CD14-positive monocyte (primary cell): ENCODE results near the gene MGME1. TPM values are rescaled to one million over a fixed set of nuclear protein-coding genes. Genes with fewer than 3 reads are reported as not detected.

ENCODE experiments used
- DNase-seq, 3 donors: peaks; one replicate each; pipeline ENCODE4 v3.0.0-alpha.2; 2011 to 2022
- H2AFZ ChIP-seq: 2 replicates; pipeline ENCODE4 v1.6.0; 2012; ENCODE audit warnings: mild to moderate bottlenecking, low read depth, low read length, inconsistent platforms; ENCODE audit not compliant: insufficient read depth, poor library complexity, severe bottlenecking
- H3K27ac ChIP-seq, 2 donors: 1 replicate in 1 of 2; 2 replicates in 1 of 2; pipeline ENCODE4 v1.5.1; 2012 to 2013; ENCODE audit warnings: low read length in 2 of 2, control low read depth in 1 of 2, inconsistent platforms in 1 of 2, low read depth in 1 of 2, mild to moderate bottlenecking in 1 of 2
- H3K27me3 ChIP-seq, 2 donors: one replicate each; pipeline versions ENCODE4 v1.6.0 to v1.6.1; 2011 to 2013; ENCODE audit warnings: low read length in 2 of 2; ENCODE audit not compliant: control insufficient read depth in 2 of 2, insufficient read depth in 2 of 2
- H3K36me3 ChIP-seq, 2 donors: replicated peaks in 1 of 2; 1 replicate in 1 of 2; 2 replicates in 1 of 2; pipeline versions ENCODE4 v1.5.1 to v1.6.1; 2012 to 2013; ENCODE audit warnings: low read length in 2 of 2, control low read depth in 1 of 2, inconsistent platforms in 1 of 2, mild to moderate bottlenecking in 1 of 2; ENCODE audit not compliant: insufficient read depth in 2 of 2, control insufficient read depth in 1 of 2
- H3K4me1 ChIP-seq, 2 donors: 1 replicate in 1 of 2; 2 replicates in 1 of 2; pipeline versions ENCODE4 v1.5.1 to v1.6.1; 2012 to 2013; ENCODE audit warnings: low read length in 2 of 2, control low read depth in 1 of 2, inconsistent platforms in 1 of 2, mild to moderate bottlenecking in 1 of 2, moderate library complexity in 1 of 2; ENCODE audit not compliant: insufficient read depth in 2 of 2, control insufficient read depth in 1 of 2
- H3K4me2 ChIP-seq: replicated peaks from 2 replicates; pipeline ENCODE3; 2012; ENCODE audit warnings: low read length, moderate library complexity, mild to moderate bottlenecking; ENCODE audit not compliant: poor library complexity, severe bottlenecking; ENCODE audit errors: extremely low read depth
- H3K4me3 ChIP-seq, 3 experiments: fragments of 200-600 bp in 1 of 3; sonication (generic) in 1 of 3; replicated peaks in 1 of 3; 1 replicate in 2 of 3; 2 replicates in 1 of 3; pipeline ENCODE4 v1.5.1; 2011 to 2013; ENCODE audit warnings: low read length in 3 of 3, mild to moderate bottlenecking in 3 of 3, control low read depth in 2 of 3, low read depth in 2 of 3, inconsistent platforms in 1 of 3, moderate library complexity in 1 of 3
- H3K79me2 ChIP-seq: 2 replicates; pipeline ENCODE4 v1.6.0; 2012; ENCODE audit warnings: mild to moderate bottlenecking, control low read depth, inconsistent platforms, low read length, moderate library complexity; ENCODE audit not compliant: insufficient read depth
- H3K9ac ChIP-seq: 2 replicates; pipeline ENCODE4 v1.6.0; 2017; ENCODE audit warnings: low read length, mild to moderate bottlenecking; ENCODE audit not compliant: insufficient read depth, poor library complexity, severe bottlenecking
- H3K9me3 ChIP-seq, 2 donors: replicated peaks in 1 of 2; 1 replicate in 1 of 2; 2 replicates in 1 of 2; pipeline versions ENCODE4 v1.5.1 to v1.6.1; 2012 to 2013; ENCODE audit warnings: low read length in 2 of 2, control low read depth in 1 of 2; ENCODE audit not compliant: control insufficient read depth in 1 of 2, insufficient read depth in 1 of 2
- H4K20me1 ChIP-seq: 2 replicates; pipeline ENCODE4 v1.6.0; 2012; ENCODE audit warnings: mild to moderate bottlenecking, low read length, control low read depth, moderate library complexity; ENCODE audit not compliant: insufficient read depth
- H3K27ac Mint-ChIP-seq, 7 donors: one replicate each; pipeline ENCODE4 v1.8.0; 2020; ENCODE audit warnings: mild to moderate bottlenecking in 7 of 7, mixed read lengths in 7 of 7, moderate library complexity in 6 of 7, inconsistent platforms in 2 of 7
- H3K27me3 Mint-ChIP-seq, 3 donors: one replicate each; pipeline ENCODE4 v1.8.0; 2021 to 2022; ENCODE audit warnings: low read depth in 3 of 3, mild to moderate bottlenecking in 3 of 3, mixed read lengths in 3 of 3, moderate library complexity in 3 of 3, inconsistent platforms in 1 of 3
- H3K36me3 Mint-ChIP-seq, 2 donors: one replicate each; pipeline ENCODE4 v1.8.0; 2020; ENCODE audit warnings: mixed read lengths in 2 of 2, inconsistent platforms in 1 of 2, mild to moderate bottlenecking in 1 of 2
- H3K4me1 Mint-ChIP-seq: one replicate; pipeline ENCODE4 v1.8.0; 2020; ENCODE audit warnings: mild to moderate bottlenecking, mixed read lengths
- H3K4me3 Mint-ChIP-seq, 2 donors: one replicate each; pipeline ENCODE4 v1.8.0; 2020; ENCODE audit warnings: mild to moderate bottlenecking in 2 of 2, mixed read lengths in 2 of 2, moderate library complexity in 1 of 2
- H3K9me3 Mint-ChIP-seq, 7 donors: one replicate each; pipeline ENCODE4 v1.8.0; 2020 to 2022; ENCODE audit warnings: mixed read lengths in 7 of 7, mild to moderate bottlenecking in 6 of 7, moderate library complexity in 6 of 7, inconsistent platforms in 2 of 7
- WGBS: methylation state at CpG from one replicate; pipeline ENCODE4 v1.1.5; 2013; ENCODE audit warnings: missing lambda C conversion rate; ENCODE audit not compliant: insufficient coverage; 5-methylcytosine and 5-hydroxymethylcytosine counted together
- intact Hi-C, 2 donors: fragments of 100-400 bp; cut with micrococcal nuclease; formaldehyde crosslinking; loops; one replicate each; pipeline versions ENCODE4 v1.15.0 to v1.15.1; 2023
- polyA plus RNA-seq, 3 donors: library from polyadenylated mRNA; depleted of rRNA in 1 of 3; unstranded in 2 of 3; stranded (reverse) in 1 of 3; fragments of 300-500 nt in 2 of 3; fragments of >200 nt in 1 of 3; fragmentation: Illumina TruSeq in 2 of 3; gene quantifications; 1 replicate in 2 of 3; 2 replicates in 1 of 3; pipeline ENCODE4 v1.2.3, GENCODE V29; 2012 to 2021
- TF ChIP-seq, protein P1 (sequence below): fragments of 200-600 bp; IDR thresholded peaks from one replicate; pipeline ENCODE4 v1.8.0; 2022; ENCODE audit warnings: antibody characterized with exemption, mild to moderate bottlenecking

Gene MGME1
- polyA plus RNA-seq, 3 donors, result 2.5 to 20.1 (median 13.4) TPM

DNA sequence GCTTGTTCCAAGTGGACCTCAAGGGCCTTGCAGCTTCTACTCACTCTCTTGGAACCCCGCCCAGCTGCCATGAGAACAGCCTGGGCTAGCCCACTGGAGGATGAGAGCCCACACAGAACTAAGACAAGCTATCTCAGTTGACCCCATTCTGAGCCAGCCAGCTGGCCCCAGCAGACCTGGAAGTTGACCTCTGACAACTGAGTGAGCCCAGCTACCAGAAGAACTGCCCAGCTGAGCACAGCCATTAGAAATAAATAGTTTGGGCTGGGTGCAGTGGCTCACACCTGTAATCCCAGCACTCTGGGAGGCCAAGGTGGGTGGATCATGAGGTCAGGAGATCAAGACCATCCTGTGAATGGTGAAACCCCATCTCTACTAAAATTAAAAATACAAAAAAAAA, 37.3 kb upstream of the MGME1 start:
- no peaks in the 10 kb centered on the region for H3K36me3 ChIP-seq
- TF ChIP-seq, protein P1, sequence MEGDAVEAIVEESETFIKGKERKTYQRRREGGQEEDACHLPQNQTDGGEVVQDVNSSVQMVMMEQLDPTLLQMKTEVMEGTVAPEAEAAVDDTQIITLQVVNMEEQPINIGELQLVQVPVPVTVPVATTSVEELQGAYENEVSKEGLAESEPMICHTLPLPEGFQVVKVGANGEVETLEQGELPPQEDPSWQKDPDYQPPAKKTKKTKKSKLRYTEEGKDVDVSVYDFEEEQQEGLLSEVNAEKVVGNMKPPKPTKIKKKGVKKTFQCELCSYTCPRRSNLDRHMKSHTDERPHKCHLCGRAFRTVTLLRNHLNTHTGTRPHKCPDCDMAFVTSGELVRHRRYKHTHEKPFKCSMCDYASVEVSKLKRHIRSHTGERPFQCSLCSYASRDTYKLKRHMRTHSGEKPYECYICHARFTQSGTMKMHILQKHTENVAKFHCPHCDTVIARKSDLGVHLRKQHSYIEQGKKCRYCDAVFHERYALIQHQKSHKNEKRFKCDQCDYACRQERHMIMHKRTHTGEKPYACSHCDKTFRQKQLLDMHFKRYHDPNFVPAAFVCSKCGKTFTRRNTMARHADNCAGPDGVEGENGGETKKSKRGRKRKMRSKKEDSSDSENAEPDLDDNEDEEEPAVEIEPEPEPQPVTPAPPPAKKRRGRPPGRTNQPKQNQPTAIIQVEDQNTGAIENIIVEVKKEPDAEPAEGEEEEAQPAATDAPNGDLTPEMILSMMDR, result no peak
- no peak overlapping the region for H3K4me3 ChIP-seq
- intact Hi-C loops, result loop anchor here in 1 of 2 donors (10.0 kb wide), 1 partner anchor 427 kb away; no protein-coding TSS in a partner anchor
- H3K9me3 ChIP-seq, result peaks cover 0 to 5% of the 10 kb centered on the region in 2 donors
- no peaks in the 10 kb centered on the region for H3K4me1 ChIP-seq
- H3K27ac ChIP-seq, result no peak overlapping the region
- Mint-ChIP-seq H3K4me3 (no peak overlapping the region), H3K4me1 (no peaks in the 10 kb centered on the region), H3K27me3 (peaks cover 0 to 2% (median 0%) of the 10 kb centered on the region in 3 donors), H3K9me3 (peaks cover 0 to 4% (median 0%) of the 10 kb centered on the region in 7 donors), H3K36me3 (no peaks in the 10 kb centered on the region), H3K27ac (no peak overlapping the region)
- no peaks in the 10 kb centered on the region for H3K79me2 ChIP-seq
- H2AFZ ChIP-seq, result no peak overlapping the region
- DNase-seq, result no peak
- no peaks in the 10 kb centered on the region for H4K20me1 ChIP-seq
- H3K27me3 ChIP-seq, result no peaks in the 10 kb centered on the region
- no peak overlapping the region for H3K4me2 ChIP-seq
- no peak overlapping the region for H3K9ac ChIP-seq
- 100% methylated on average over 1 of the region's 1 CpG for WGBS

- Histone ChIP-seq H3K4me1 (no peaks in the 10 kb centered on the region), H3K4me3 (no peak overlapping the region), H3K79me2 (no peaks in the 10 kb centered on the region), H3K4me2 (no peak overlapping the region), H4K20me1 (no peaks in the 10 kb centered on the region), H3K36me3 (no peaks in the 10 kb centered on the region), H3K9me3 (peaks cover 0 to 5% of the 10 kb centered on the region in 2 donors), H2AFZ (no peak overlapping the region), H3K27ac (no peak overlapping the region), H3K9ac (no peak overlapping the region), H3K27me3 (no peaks in the 10 kb centered on the region)
- no peak overlapping the region for H3K27ac Mint-ChIP-seq
- TF ChIP-seq, protein P1, result no peak
- no peak overlapping the region for H3K4me3 Mint-ChIP-seq
- DNase-seq, result no peak
- WGBS, result 91% methylated on average over 3 of the region's 5 CpGs
- no peaks in the 10 kb centered on the region for H3K4me1 Mint-ChIP-seq
- no peaks in the 10 kb centered on the region for H3K36me3 Mint-ChIP-seq
- H3K9me3 Mint-ChIP-seq, result peaks cover 0 to 4% (median 0%) of the 10 kb centered on the region in 7 donors
- H3K27me3 Mint-ChIP-seq, result peaks cover 0 to 2% (median 0%) of the 10 kb centered on the region in 3 donors
- intact Hi-C loops, result loop anchor here in 1 of 2 donors (10.0 kb wide), 1 partner anchor 428 kb away; no protein-coding TSS in a partner anchor
Measured at GRCh38 chr20:17932396-17932795, 36.4 kb upstream of the MGME1 start.
